HepG2 (cell line): ENCODE measurements around the gene TTYH2. TPM values are rescaled to one million over a fixed set of nuclear protein-coding genes. Genes with fewer than 3 reads are reported as not detected.

Source experiments
- ATAC-seq: fragments of 200-7000 bp; cut with Tn5 transposase; 3 replicates; pipeline ENCODE4 v1.9.1; 2020; ENCODE audit warnings: mild to moderate bottlenecking, moderate library complexity
- BruUV-seq: library from RNA; stranded (reverse); fragments of 400-500 nt; replicated peaks from 2 replicates; lab custom pipeline; 2021; lab: Mats Ljungman, UMichigan
- CTCF ChIA-PET: fragments of 300-600 bp; formaldehyde crosslinking; extraction: SDS; loops from one replicate; lab custom pipeline; 2021; ENCODE audit warnings: low total read pairs, inconsistent platforms, low intra/inter-chr PET ratio; lab: Yijun Ruan, JAX
- POLR2A ChIA-PET: fragments of 350-600 bp; sonication (Branson Sonifier 250); formaldehyde crosslinking; loops from one replicate; lab custom pipeline; 2020; ENCODE audit warnings: antibody characterized with exemption, inconsistent platforms; lab: Yijun Ruan, JAX
- DNase-seq: peaks from one replicate; pipeline ENCODE4 v3.0.0-alpha.2; 2015; ENCODE audit warnings: low spot score
- FAIRE-seq: peaks from 3 replicates; lab custom pipeline; 2011; peaks lifted over from hg19 to GRCh38; lab: Jason Lieb, UNC
- H2AFZ ChIP-seq: one replicate; pipeline ENCODE4 v1.6.1; 2011; ENCODE audit warnings: low read length, inconsistent platforms
- H3K27ac ChIP-seq: fragments of 300-600 bp; 3 replicates; pipeline ENCODE4 v1.8.0; 2011; ENCODE audit warnings: mixed run types, mild to moderate bottlenecking, mixed read lengths, low read length, inconsistent platforms; ENCODE audit not compliant: insufficient read depth; ENCODE audit errors: extremely low read length
- H3K27me3 ChIP-seq, 2 experiments: fragments of 200-600 bp in 1 of 2; 2 replicates in 1 of 2; 3 replicates in 1 of 2; pipeline versions ENCODE4 v1.6.0 to v1.8.0; 2011; ENCODE audit warnings: low read length in 2 of 2, mild to moderate bottlenecking in 2 of 2, moderate library complexity in 2 of 2, inconsistent platforms in 1 of 2; ENCODE audit not compliant: insufficient read depth in 2 of 2, control insufficient read depth in 1 of 2
- H3K36me3 ChIP-seq, 2 experiments: fragments of 200-600 bp in 1 of 2; replicated peaks in 1 of 2; 2 replicates in 1 of 2; 3 replicates in 1 of 2; pipeline versions ENCODE4 v1.5.1 to v1.8.0; 2011; ENCODE audit warnings: low read length in 2 of 2, inconsistent platforms in 1 of 2; ENCODE audit not compliant: insufficient read depth in 2 of 2, control insufficient read depth in 1 of 2
- H3K4me1 ChIP-seq: 2 replicates; pipeline ENCODE4 v1.5.1; 2012; ENCODE audit warnings: low read length, inconsistent platforms; ENCODE audit not compliant: insufficient read depth
- H3K4me2 ChIP-seq: 2 replicates; pipeline ENCODE4 v1.6.0; 2011; ENCODE audit warnings: low read depth, low read length, inconsistent platforms
- H3K4me3 ChIP-seq, 3 experiments: fragments of 200-600 bp in 1 of 3; sonication (generic), shearing (Covaris generic) in 1 of 3; replicated peaks in 1 of 3; 2 replicates each; pipeline ENCODE4 v1.5.1; 2011 to 2016; ENCODE audit warnings: low read length in 3 of 3, inconsistent platforms in 2 of 3, low read depth in 2 of 3, mild to moderate bottlenecking in 2 of 3, control low read depth in 1 of 3, mixed read lengths in 1 of 3; ENCODE audit not compliant: insufficient read depth in 1 of 3
- H3K79me2 ChIP-seq: one replicate; pipeline ENCODE4 v1.6.1; 2011; ENCODE audit warnings: low read length, inconsistent platforms; ENCODE audit not compliant: insufficient read depth
- H3K9ac ChIP-seq: 2 replicates; pipeline ENCODE4 v1.6.0; 2011; ENCODE audit warnings: mild to moderate bottlenecking, low read depth, low read length, inconsistent platforms; ENCODE audit not compliant: insufficient read depth
- H3K9me3 ChIP-seq: 2 replicates; pipeline ENCODE4 v1.5.1; 2012; ENCODE audit warnings: mild to moderate bottlenecking, low read length
- H4K20me1 ChIP-seq: 2 replicates; pipeline ENCODE4 v1.6.0; 2011; ENCODE audit warnings: inconsistent platforms, mild to moderate bottlenecking, low read length, moderate library complexity; ENCODE audit not compliant: insufficient read depth
- BHLHE40 ChIP-seq: IDR thresholded peaks from 2 replicates; pipeline ENCODE4 v1.6.1; 2011; ENCODE audit warnings: low read length, improper control_type of control experiment
- BRF2 ChIP-seq: sonication (generic); formaldehyde crosslinking; IDR thresholded peaks from 2 replicates; pipeline ENCODE4 v1.8.1; 2022; ENCODE audit warnings: mild to moderate bottlenecking, missing genetic modification reagents
- CEBPG ChIP-seq: IDR thresholded peaks from 2 replicates; pipeline ENCODE4 v1.6.1; 2016
- KDM3A ChIP-seq: IDR thresholded peaks from 2 replicates; pipeline ENCODE4 v1.6.1; 2018; ENCODE audit warnings: low read depth, missing compliant biosample characterization
- NAIF1 ChIP-seq: sonication (generic); formaldehyde crosslinking; IDR thresholded peaks from 2 replicates; pipeline ENCODE4 v1.5.0; 2020; ENCODE audit warnings: mild to moderate bottlenecking, missing genetic modification reagents, borderline replicate concordance
- PHB2 ChIP-seq: fragments of 450-650 bp; IDR thresholded peaks from 2 replicates; pipeline ENCODE4 v1.6.1; 2018; ENCODE audit not compliant: partially characterized antibody
- REL ChIP-seq: sonication (generic); formaldehyde crosslinking; conservative IDR thresholded peaks from 2 replicates; pipeline ENCODE4 v1.8.0; 2022; ENCODE audit warnings: mild to moderate bottlenecking, missing genetic modification reagents, moderate library complexity
- RFXAP ChIP-seq: sonication (generic); formaldehyde crosslinking; IDR thresholded peaks from 2 replicates; pipeline ENCODE4 v1.4.0; 2020; ENCODE audit warnings: missing genetic modification reagents, borderline replicate concordance
- SNRNP70 ChIP-seq: fragments of 200-400 bp; formaldehyde crosslinking; IDR thresholded peaks from 2 replicates; pipeline ENCODE4 v1.6.1; 2017; ENCODE audit warnings: mild to moderate bottlenecking, low read depth, low read length, moderate library complexity
- TFAP4 ChIP-seq: sonication (generic); IDR thresholded peaks from 2 replicates; pipeline ENCODE4 v1.6.1; 2016; ENCODE audit warnings: low read depth, borderline replicate concordance
- TOPORS ChIP-seq: sonication (generic); formaldehyde crosslinking; IDR thresholded peaks from 2 replicates; pipeline ENCODE4 v1.8.0; 2023; ENCODE audit warnings: mild to moderate bottlenecking, missing genetic modification reagents
- ZNF20 ChIP-seq: sonication (generic); formaldehyde crosslinking; IDR thresholded peaks from 2 replicates; pipeline ENCODE4 v1.4.0; 2020; ENCODE audit warnings: mild to moderate bottlenecking, moderate library complexity, missing genetic modification reagents
- ZNF232 ChIP-seq: sonication (generic); formaldehyde crosslinking; IDR thresholded peaks from 2 replicates; pipeline ENCODE4 v1.4.0; 2020; ENCODE audit warnings: missing genetic modification reagents, borderline replicate concordance
- ZNF530 ChIP-seq: sonication (generic); formaldehyde crosslinking; IDR thresholded peaks from 2 replicates; pipeline ENCODE4 v1.5.0; 2020; ENCODE audit warnings: low read depth, mild to moderate bottlenecking, missing genetic modification reagents
- ZNF761 ChIP-seq: sonication (generic); formaldehyde crosslinking; conservative IDR thresholded peaks from 2 replicates; pipeline ENCODE4 v1.4.0; 2020; ENCODE audit warnings: mild to moderate bottlenecking, missing genetic modification reagents
- WGBS: methylation state at CpG from one replicate; pipeline ENCODE4 v1.1.6; 2017; ENCODE audit warnings: low lambda C conversion rate; 5-methylcytosine and 5-hydroxymethylcytosine counted together
- in situ Hi-C: cut with HindIII; loops from 2 replicates; pipeline ENCODE4 v1.10.0; 2017; ENCODE audit warnings: low pct_unique_long_range_greater_than_20kb; ENCODE audit not compliant: extremely low pct_ligation_motif_present
- intact Hi-C: fragments of 100-400 bp; cut with micrococcal nuclease; formaldehyde crosslinking; loops from one replicate; pipeline ENCODE4 v1.10.0; 2022; ENCODE audit not compliant: unreplicated experiment
- polyA plus RNA-seq, 8 experiments: library from polyadenylated mRNA; depleted of rRNA in 3 of 8; stranded (reverse) in 7 of 8; unstranded in 1 of 8; fragments of >200 nt; fragmentation: Illumina TruSeq in 4 of 8; extraction: Trizol in 4 of 8; gene quantifications; 2 replicates each; pipeline versions ENCODE4 v1.2.1 to v1.2.3, GENCODE V29; 2011 to 2016; ENCODE audit warnings: low read depth in 4 of 8, missing spikeins in 1 of 8, mixed read lengths in 1 of 8; ENCODE audit not compliant: insufficient read depth in 1 of 8
- total RNA-seq, 5 experiments: library from RNA; depleted of rRNA; stranded (reverse); fragments of >200 nt; fragmentation: Illumina TruSeq; extraction: Trizol; gene quantifications; 2 replicates each; pipeline ENCODE4 v1.2.3, GENCODE V29; 2016; ENCODE audit warnings: low read depth in 1 of 5
- TF ChIP-seq, protein P1 (sequence below): sonication (generic); formaldehyde crosslinking; IDR thresholded peaks from 2 replicates; pipeline ENCODE4 v1.8.0; 2022; ENCODE audit warnings: mild to moderate bottlenecking, missing genetic modification reagents, moderate library complexity

TTYH2 gene
- total and polyA plus RNA-seq, 2 of the 13 experiments (the other 11 are each of a cell fraction or from before 2014, with no cell fraction given) = 0.77 to 0.96 TPM

GRCh38 chr17:74245145-74245831, 31.9 kb downstream of the TTYH2 start:
- no peak overlapping the region for H3K9ac ChIP-seq
- BruUV-seq = no TSS peak
- CTCF ChIA-PET = no interaction called here
- no peak overlapping the region for H2AFZ ChIP-seq
- TF ChIP-seq, protein P1, sequence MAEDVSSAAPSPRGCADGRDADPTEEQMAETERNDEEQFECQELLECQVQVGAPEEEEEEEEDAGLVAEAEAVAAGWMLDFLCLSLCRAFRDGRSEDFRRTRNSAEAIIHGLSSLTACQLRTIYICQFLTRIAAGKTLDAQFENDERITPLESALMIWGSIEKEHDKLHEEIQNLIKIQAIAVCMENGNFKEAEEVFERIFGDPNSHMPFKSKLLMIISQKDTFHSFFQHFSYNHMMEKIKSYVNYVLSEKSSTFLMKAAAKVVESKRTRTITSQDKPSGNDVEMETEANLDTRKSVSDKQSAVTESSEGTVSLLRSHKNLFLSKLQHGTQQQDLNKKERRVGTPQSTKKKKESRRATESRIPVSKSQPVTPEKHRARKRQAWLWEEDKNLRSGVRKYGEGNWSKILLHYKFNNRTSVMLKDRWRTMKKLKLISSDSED = no peak
- TF ChIP-seq KDM3A (CRISPR knock-in tag) = no peak
- DNase-seq (no peak), FAIRE-seq (no peak), ATAC-seq (peak; percentile 35)
- in situ Hi-C loops (no loop called here), intact Hi-C loops (no loop called here)
- no peaks in the 10 kb centered on the region for H3K36me3 ChIP-seq
- H3K27me3 ChIP-seq = peaks cover 0 to 1% of the 10 kb centered on the region in 2 experiments; a peak in 1 of 5 replicates
- peaks cover 10% of the 10 kb centered on the region for H3K4me1 ChIP-seq
- 0 out of 2 replicates have a peak overlapping the region, but pooled peaks have one; percentile 13 for H3K4me2 ChIP-seq
- H3K27ac ChIP-seq = no peak overlapping the region
- POLR2A ChIA-PET = no interaction called here
- H3K4me3 ChIP-seq = no peak overlapping the region
- 47% methylated on average over 17 of the region's 21 CpGs for WGBS
- no peaks in the 10 kb centered on the region for H3K79me2 ChIP-seq
- H4K20me1 ChIP-seq = no peaks in the 10 kb centered on the region
- no peaks in the 10 kb centered on the region for H3K9me3 ChIP-seq

DNA sequence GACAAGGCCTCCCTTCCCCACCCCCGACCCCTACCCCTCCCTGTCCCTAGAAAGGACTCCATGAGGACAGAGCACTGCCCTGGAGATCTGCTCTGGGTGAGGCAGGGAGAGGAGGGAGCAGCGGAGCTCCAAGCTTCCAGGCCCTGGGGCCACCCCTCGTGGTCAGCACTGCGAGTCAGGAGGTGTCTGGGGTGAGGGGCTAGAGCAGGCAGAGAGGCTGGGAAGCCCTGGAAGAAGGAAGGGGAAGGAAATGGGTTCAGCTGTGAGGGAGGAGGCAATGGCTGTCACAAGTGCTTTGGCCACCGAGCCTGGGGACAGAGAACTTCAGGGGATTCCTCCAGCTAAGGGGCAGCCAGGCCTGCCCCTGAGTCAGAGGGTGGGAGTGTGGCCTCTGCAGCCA, 32.5 kb downstream of the TTYH2 start:
- Histone ChIP-seq H3K4me1 (peaks cover 10% of the 10 kb centered on the region), H3K27ac (no peak overlapping the region), H3K9me3 (no peaks in the 10 kb centered on the region), H3K27me3 (peaks cover 0 to 1% of the 10 kb centered on the region in 2 experiments; a peak in 1 of 5 replicates), H4K20me1 (no peaks in the 10 kb centered on the region), H3K9ac (no peak overlapping the region), H2AFZ (no peak overlapping the region), H3K4me3 (no peak overlapping the region), H3K36me3 (no peaks in the 10 kb centered on the region), H3K4me2 (no peak overlapping the region), H3K79me2 (no peaks in the 10 kb centered on the region)
- WGBS = 21% methylated on average over 4 of the region's 5 CpGs
- no peak for FAIRE-seq
- ChIA-PET POLR2A (no interaction called here), CTCF (no interaction called here)
- in situ Hi-C loops = no loop called here
- no peak for DNase-seq
- BruUV-seq = no TSS peak
- intact Hi-C loops = no loop called here
- ATAC-seq = no peak
- TF ChIP-seq REL (CRISPR knock-in tag) = no peak
- no peak for TF ChIP-seq ZNF20 (CRISPR knock-in tag)
- TF ChIP-seq RFXAP = no peak
- TF ChIP-seq SNRNP70 = no peak
- no peak for TF ChIP-seq ZNF232 (CRISPR knock-in tag)
- TF ChIP-seq NAIF1 = no peak
- TF ChIP-seq PHB2 = no peak
- no peak for TF ChIP-seq ZNF761 (CRISPR knock-in tag)
- TF ChIP-seq BRF2 (CRISPR knock-in tag) = no peak
- no peak for TF ChIP-seq BHLHE40
- TF ChIP-seq TOPORS (CRISPR knock-in tag) = no peak
- TF ChIP-seq CEBPG (CRISPR knock-in tag) = no peak
- no peak for TF ChIP-seq TFAP4
- no peak for TF ChIP-seq ZNF530
